ENCODE measurements around the gene FERMT1.

Gene FERMT1

DNA sequence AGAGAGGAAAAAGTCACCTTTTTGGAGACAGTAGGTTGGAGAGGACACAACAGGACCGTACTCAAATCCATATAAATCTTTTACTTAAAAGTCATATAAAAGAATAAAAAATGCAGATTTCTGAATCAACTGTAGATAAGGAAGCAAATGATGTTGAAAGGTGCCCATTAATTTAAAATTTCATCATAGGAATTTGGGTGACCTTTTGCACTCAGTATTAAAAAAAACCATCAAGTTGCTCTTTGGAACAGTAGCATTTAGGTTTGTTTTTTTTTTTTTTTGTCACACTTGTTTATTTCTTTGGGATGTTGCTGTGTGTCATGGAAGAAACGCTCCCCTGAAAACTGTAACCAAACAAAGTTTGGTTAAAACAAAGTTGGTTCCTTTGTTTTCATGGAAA is 48.0 kb downstream of the FERMT1 start:
- no peak for DNase-seq
- Histone ChIP-seq H3K4me3 (ENCODE audit: low read depth, low read length) (no peak overlapping the region), H3K27me3 (ENCODE audit: insufficient read depth, low read depth, severe bottlenecking) (no peaks in the 10 kb centered on the region), H3K9me3 (ENCODE audit: severe bottlenecking) (no peaks in the 10 kb centered on the region), H3K36me3 (no peaks in the 10 kb centered on the region), H3K27ac (no peak overlapping the region)
- TF ChIP-seq, protein P1, sequence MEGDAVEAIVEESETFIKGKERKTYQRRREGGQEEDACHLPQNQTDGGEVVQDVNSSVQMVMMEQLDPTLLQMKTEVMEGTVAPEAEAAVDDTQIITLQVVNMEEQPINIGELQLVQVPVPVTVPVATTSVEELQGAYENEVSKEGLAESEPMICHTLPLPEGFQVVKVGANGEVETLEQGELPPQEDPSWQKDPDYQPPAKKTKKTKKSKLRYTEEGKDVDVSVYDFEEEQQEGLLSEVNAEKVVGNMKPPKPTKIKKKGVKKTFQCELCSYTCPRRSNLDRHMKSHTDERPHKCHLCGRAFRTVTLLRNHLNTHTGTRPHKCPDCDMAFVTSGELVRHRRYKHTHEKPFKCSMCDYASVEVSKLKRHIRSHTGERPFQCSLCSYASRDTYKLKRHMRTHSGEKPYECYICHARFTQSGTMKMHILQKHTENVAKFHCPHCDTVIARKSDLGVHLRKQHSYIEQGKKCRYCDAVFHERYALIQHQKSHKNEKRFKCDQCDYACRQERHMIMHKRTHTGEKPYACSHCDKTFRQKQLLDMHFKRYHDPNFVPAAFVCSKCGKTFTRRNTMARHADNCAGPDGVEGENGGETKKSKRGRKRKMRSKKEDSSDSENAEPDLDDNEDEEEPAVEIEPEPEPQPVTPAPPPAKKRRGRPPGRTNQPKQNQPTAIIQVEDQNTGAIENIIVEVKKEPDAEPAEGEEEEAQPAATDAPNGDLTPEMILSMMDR (IDR thresholded peaks at IDR 0.05; ENCODE audit: low read depth, low read length): no peak

DNA sequence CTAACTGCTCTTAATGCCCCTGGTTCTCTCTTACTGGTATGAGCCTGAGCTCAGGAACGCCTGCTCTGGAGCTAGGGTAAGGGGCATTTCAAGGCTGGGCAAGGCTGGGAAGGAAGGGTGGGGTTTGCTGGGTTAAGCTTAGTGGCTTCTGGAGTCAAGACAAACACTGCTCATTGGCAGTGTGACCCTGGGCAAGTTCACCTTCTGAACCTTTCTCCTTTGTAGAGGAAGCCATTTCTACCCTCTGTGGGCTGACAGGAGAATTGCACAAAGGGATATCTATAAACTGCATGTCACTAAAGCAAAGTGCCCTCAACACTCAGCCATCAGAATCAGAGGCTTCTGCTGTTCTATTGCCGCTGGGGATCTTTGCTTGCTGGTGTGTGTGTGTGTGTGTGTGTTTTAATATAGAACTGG is 48.7 kb downstream of the FERMT1 start:
- H3K4me3 ChIP-seq (ENCODE audit: low read depth, low read length): no peak overlapping the region
- H3K27me3 ChIP-seq (ENCODE audit: insufficient read depth, low read depth, severe bottlenecking): no peaks in the 10 kb centered on the region
- TF ChIP-seq, protein P1 (IDR thresholded peaks at IDR 0.05; ENCODE audit: low read depth, low read length): peak; percentile 61
- H3K27ac ChIP-seq: no peak overlapping the region
- no peaks in the 10 kb centered on the region for H3K36me3 ChIP-seq
- DNase-seq: peak; percentile 42
- no peaks in the 10 kb centered on the region for H3K9me3 ChIP-seq (ENCODE audit: severe bottlenecking)

DNA sequence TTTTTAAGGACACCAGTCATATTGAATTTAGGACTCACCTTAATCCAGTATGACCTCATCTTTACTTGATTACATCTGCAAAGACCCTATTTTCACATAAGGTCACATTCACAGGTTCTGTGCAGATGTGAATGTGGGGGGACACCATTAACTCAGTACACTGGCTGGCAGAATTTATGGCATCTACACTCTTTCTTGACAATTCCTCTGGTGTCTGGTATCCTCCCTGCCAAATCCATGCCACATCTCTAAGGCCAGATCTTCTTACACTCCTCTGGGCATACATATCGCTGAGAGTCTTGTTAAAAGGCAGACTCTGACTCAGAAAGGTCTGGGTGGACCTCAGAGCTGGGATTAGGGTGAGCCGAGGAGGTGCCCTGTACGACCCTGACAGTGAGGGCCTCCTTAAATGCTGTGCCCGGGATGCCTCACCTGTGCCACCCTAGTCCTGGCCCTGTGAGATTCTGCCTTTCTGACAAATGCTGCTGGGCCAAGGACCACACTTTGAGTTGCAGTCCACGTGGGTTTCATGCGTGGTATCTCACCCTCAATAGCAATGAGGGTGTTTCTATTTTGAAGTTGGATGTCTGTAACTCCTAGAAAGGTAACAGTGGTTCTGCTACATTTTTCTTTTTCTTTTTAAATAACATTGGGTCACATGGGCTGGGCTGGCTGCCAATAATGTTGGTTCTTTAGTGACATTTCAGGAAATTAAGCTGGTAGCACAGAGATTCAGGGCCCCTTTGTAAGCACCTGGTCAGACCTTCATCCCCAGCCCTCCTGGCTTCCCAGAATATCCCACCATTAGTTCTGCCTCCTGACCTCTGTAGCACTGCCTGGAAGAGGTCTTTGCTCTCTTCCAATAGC is 51.8 kb downstream of the FERMT1 start:
- TF ChIP-seq, protein P1 (IDR thresholded peaks at IDR 0.05; ENCODE audit: low read depth, low read length): no peak
- Histone ChIP-seq H3K4me3 (ENCODE audit: low read depth, low read length) (no peak overlapping the region), H3K27me3 (ENCODE audit: insufficient read depth, low read depth, severe bottlenecking) (no peaks in the 10 kb centered on the region), H3K9me3 (ENCODE audit: severe bottlenecking) (no peaks in the 10 kb centered on the region), H3K36me3 (no peaks in the 10 kb centered on the region), H3K27ac (no peak overlapping the region)
- DNase-seq: no peak

DNA sequence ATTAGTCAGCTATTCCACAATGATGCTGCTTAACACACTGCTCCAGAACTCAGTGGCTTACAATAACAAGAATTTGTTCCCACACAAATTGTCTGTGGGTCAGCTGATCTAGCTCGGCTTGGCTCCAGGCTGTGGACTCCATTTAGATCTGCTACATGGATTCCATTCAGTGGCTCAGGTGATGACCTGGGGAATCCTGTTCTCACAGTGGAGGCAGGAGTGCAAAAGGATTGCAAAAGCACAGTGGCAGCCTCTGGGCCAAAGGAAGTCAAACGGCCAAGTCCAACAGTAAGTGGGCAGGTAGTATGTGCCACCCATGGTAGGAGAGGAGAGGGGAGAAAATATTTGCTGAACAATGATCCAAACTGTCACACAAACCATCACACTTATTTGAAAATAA is 53.2 kb downstream of the FERMT1 start:
- TF ChIP-seq, protein P1 (IDR thresholded peaks at IDR 0.05; ENCODE audit: low read depth, low read length): no peak
- no peak overlapping the region for H3K27ac ChIP-seq
- DNase-seq: no peak
- no peaks in the 10 kb centered on the region for H3K27me3 ChIP-seq (ENCODE audit: insufficient read depth, low read depth, severe bottlenecking)
- H3K9me3 ChIP-seq (ENCODE audit: severe bottlenecking): no peaks in the 10 kb centered on the region
- no peaks in the 10 kb centered on the region for H3K36me3 ChIP-seq
- no peak overlapping the region for H3K4me3 ChIP-seq (ENCODE audit: low read depth, low read length)

DNA sequence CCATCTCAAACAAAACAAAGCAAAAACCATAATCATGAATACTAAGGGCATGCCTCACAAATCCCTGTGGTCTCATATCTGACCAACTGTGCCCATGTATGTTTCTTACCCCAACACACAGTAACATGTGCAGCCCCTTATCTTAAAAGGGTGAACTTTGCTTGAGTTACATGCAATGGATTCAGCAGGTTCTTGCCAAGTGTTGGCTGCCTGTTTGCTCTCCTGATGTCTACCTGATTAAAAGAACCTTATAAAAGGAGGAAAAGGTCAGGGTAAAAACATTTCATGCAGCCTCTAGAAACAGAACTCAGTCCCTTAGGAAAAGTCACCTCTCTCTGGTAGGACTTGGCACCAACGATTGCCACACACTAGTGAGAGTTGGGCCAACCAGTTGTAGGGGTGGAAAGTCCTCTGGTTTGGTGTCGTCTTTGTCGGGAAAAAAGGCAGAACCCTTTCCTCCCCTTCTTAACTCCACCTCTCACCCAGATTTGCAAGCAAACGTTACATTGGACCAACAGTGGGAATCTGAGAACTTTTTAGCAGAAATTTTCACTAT is 55.0 kb downstream of the FERMT1 start:
- H3K27ac ChIP-seq: no peak overlapping the region
- DNase-seq: no peak
- TF ChIP-seq, protein P1 (IDR thresholded peaks at IDR 0.05; ENCODE audit: low read depth, low read length): no peak

More for the DNA sequence above, 55.0 kb downstream of the FERMT1 start:
- Histone ChIP-seq H3K27me3 (ENCODE audit: insufficient read depth, low read depth, severe bottlenecking) (no peaks in the 10 kb centered on the region), H3K9me3 (ENCODE audit: severe bottlenecking) (no peaks in the 10 kb centered on the region), H3K36me3 (no peaks in the 10 kb centered on the region), H3K4me3 (ENCODE audit: low read depth, low read length) (no peak overlapping the region)

All from WERI-Rb-1 (cell line).